HepG2 (cell line): ENCODE measurements around the gene RPS8. TPM values are rescaled to one million over a fixed set of nuclear protein-coding genes. Genes with fewer than 3 reads are reported as not detected.

ENCODE experiments used
- CBX1 ChIP-seq: IDR thresholded peaks from one replicate; pipeline ENCODE4 v1.6.1; 2016; ENCODE audit warnings: antibody characterized with exemption, low read depth
- HMG20A ChIP-seq: IDR thresholded peaks from 2 replicates; pipeline ENCODE4 v1.6.1; 2016; ENCODE audit warnings: borderline replicate concordance
- HOXA7 ChIP-seq: sonication (generic); formaldehyde crosslinking; IDR thresholded peaks from 2 replicates; pipeline ENCODE4 v1.8.1; 2022; ENCODE audit warnings: mild to moderate bottlenecking, missing genetic modification reagents, moderate library complexity
- ISL2 ChIP-seq: sonication (generic); formaldehyde crosslinking; IDR thresholded peaks from 2 replicates; pipeline ENCODE4 v1.5.0; 2020; ENCODE audit warnings: missing genetic modification reagents
- KMT2A ChIP-seq: sonication (generic); formaldehyde crosslinking; IDR thresholded peaks from 2 replicates; pipeline ENCODE4 v1.4.0; 2020; ENCODE audit warnings: missing genetic modification reagents
- POGZ ChIP-seq: sonication (generic); formaldehyde crosslinking; IDR thresholded peaks from 2 replicates; pipeline ENCODE4 v1.4.0; 2020; ENCODE audit warnings: mild to moderate bottlenecking, missing genetic modification reagents
- RFXANK ChIP-seq: IDR thresholded peaks from 2 replicates; pipeline ENCODE4 v1.6.1; 2016
- RORA ChIP-seq: sonication (generic); formaldehyde crosslinking; IDR thresholded peaks from 2 replicates; pipeline ENCODE4 v1.5.0; 2020; ENCODE audit warnings: mild to moderate bottlenecking, missing genetic modification reagents, moderate library complexity
- SMC3 ChIP-seq: IDR thresholded peaks from 2 replicates; pipeline ENCODE4 v1.6.1; 2011; ENCODE audit warnings: low read length, improper control_type of control experiment
- SRF ChIP-seq: IDR thresholded peaks from 2 replicates; pipeline ENCODE4 v1.6.1; 2011; ENCODE audit warnings: mild to moderate bottlenecking, low read depth, low read length, moderate library complexity
- ZBTB8A ChIP-seq: sonication (generic); formaldehyde crosslinking; IDR thresholded peaks from 2 replicates; pipeline ENCODE4 v1.4.0; 2020; ENCODE audit warnings: mild to moderate bottlenecking, low read depth, missing genetic modification reagents, borderline replicate concordance
- ZNF333 ChIP-seq: sonication (generic); formaldehyde crosslinking; IDR thresholded peaks from 2 replicates; pipeline ENCODE4 v1.4.0; 2020; ENCODE audit warnings: mild to moderate bottlenecking, missing genetic modification reagents, borderline replicate concordance
- ZNF557 ChIP-seq: sonication (generic); formaldehyde crosslinking; IDR thresholded peaks from 2 replicates; pipeline ENCODE4 v1.4.0; 2020; ENCODE audit warnings: missing genetic modification reagents
- ZNF569 ChIP-seq: sonication (generic); formaldehyde crosslinking; IDR thresholded peaks from 2 replicates; pipeline ENCODE4 v1.5.0; 2020; ENCODE audit warnings: mild to moderate bottlenecking, missing genetic modification reagents, moderate library complexity, borderline replicate concordance
- ZNF614 ChIP-seq: IDR thresholded peaks from 2 replicates; pipeline ENCODE4 v1.6.1; 2018; ENCODE audit warnings: missing biosample characterization, missing genetic modification reagents, inconsistent platforms, borderline replicate concordance
- ZNF703 ChIP-seq: sonication (generic); formaldehyde crosslinking; IDR thresholded peaks from 2 replicates; pipeline ENCODE4 v1.5.1; 2020; ENCODE audit warnings: missing genetic modification reagents, mild to moderate bottlenecking, moderate library complexity, borderline replicate concordance
- ZNF775 ChIP-seq: sonication (generic); formaldehyde crosslinking; IDR thresholded peaks from 2 replicates; pipeline ENCODE4 v1.4.0; 2020; ENCODE audit warnings: missing genetic modification reagents, mild to moderate bottlenecking, moderate library complexity, borderline replicate concordance
- polyA plus RNA-seq, 8 experiments: library from polyadenylated mRNA; depleted of rRNA in 3 of 8; stranded (reverse) in 7 of 8; unstranded in 1 of 8; fragments of >200 nt; fragmentation: Illumina TruSeq in 4 of 8; extraction: Trizol in 4 of 8; gene quantifications; 2 replicates each; pipeline versions ENCODE4 v1.2.1 to v1.2.3, GENCODE V29; 2011 to 2016; ENCODE audit warnings: low read depth in 4 of 8, missing spikeins in 1 of 8, mixed read lengths in 1 of 8; ENCODE audit not compliant: insufficient read depth in 1 of 8
- total RNA-seq, 5 experiments: library from RNA; depleted of rRNA; stranded (reverse); fragments of >200 nt; fragmentation: Illumina TruSeq; extraction: Trizol; gene quantifications; 2 replicates each; pipeline ENCODE4 v1.2.3, GENCODE V29; 2016; ENCODE audit warnings: low read depth in 1 of 5
- TF ChIP-seq, protein P1 (sequence below): IDR thresholded peaks from 2 replicates; pipeline ENCODE4 v1.6.1; 2018; ENCODE audit warnings: missing genetic modification reagents, mild to moderate bottlenecking, missing compliant biosample characterization
- TF ChIP-seq, protein P2 (sequence below): sonication (generic); formaldehyde crosslinking; IDR thresholded peaks from 2 replicates; pipeline ENCODE4 v1.4.0; 2020; ENCODE audit warnings: missing genetic modification reagents
- TF ChIP-seq, protein P3 (sequence below): sonication (generic); formaldehyde crosslinking; IDR thresholded peaks from 2 replicates; pipeline ENCODE4 v1.4.0; 2020; ENCODE audit warnings: mild to moderate bottlenecking, missing genetic modification reagents
- TF ChIP-seq, protein P4 (sequence below), 2 experiments: fragments of 450-650 bp in 1 of 2; sonication (generic) in 1 of 2; formaldehyde crosslinking; IDR thresholded peaks; 2 replicates each; pipeline versions ENCODE4 v1.5.0 to v1.8.0; 2020 to 2022; ENCODE audit warnings: mild to moderate bottlenecking in 1 of 2, missing genetic modification reagents in 1 of 2
- TF ChIP-seq, protein P5 (sequence below): sonication (generic); formaldehyde crosslinking; IDR thresholded peaks from 2 replicates; pipeline ENCODE4 v1.5.1; 2020; ENCODE audit warnings: missing genetic modification reagents, mild to moderate bottlenecking, borderline replicate concordance

The RPS8 gene
- total and polyA plus RNA-seq, 2 of the 13 experiments (the other 11 are each of a cell fraction or from before 2014, with no cell fraction given): 2,628 to 2,822 TPM

DNA sequence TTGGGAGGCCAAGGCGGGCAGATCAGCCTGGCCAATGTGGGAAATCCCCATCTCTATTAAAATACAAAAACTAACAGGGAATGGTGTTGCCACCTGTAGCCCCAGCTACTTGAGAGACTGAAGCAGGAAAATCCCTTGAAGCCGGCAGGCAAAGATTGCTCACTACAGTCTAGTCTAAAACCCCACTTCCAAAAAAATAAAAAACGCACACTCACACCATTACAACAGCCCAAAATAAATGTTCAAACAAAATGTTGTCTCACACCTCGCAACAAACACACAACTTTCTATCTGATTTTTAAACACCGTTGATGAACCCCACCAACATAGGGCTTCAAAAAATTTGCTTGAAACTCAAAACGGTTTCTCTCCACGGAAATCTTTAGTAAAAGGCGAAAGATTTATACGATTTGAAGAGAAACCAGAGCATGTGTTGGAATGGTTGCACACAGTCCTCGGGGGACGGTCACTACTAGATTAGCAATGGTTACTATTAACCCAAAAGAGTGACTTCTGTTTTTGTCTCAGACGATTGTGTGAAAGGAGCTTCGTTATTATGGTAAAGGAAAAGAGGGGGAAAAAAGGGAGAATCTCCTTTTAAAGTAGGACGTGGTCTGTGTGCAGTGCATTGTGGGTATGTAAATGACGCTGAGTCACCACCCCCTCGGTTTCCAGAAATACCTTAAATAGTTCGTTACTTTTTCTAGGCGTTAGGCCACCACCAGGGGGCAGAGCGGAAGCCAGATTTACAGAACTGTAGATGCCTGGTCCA is 44.4 kb upstream of the RPS8 start, which contains the start of gene RNU5D-1 (continued):
- peak; percentile 41; the same call in 1 of the 2 replicates for TF ChIP-seq ZNF569 (CRISPR knock-in tag)
- TF ChIP-seq RORA (CRISPR knock-in tag): peak; percentile 68; the same call in 1 of the 2 replicates
- TF ChIP-seq, protein P1, sequence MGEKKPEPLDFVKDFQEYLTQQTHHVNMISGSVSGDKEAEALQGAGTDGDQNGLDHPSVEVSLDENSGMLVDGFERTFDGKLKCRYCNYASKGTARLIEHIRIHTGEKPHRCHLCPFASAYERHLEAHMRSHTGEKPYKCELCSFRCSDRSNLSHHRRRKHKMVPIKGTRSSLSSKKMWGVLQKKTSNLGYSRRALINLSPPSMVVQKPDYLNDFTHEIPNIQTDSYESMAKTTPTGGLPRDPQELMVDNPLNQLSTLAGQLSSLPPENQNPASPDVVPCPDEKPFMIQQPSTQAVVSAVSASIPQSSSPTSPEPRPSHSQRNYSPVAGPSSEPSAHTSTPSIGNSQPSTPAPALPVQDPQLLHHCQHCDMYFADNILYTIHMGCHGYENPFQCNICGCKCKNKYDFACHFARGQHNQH (CRISPR knock-in tag): peak; percentile 68; the same call in 1 of the 2 replicates
- TF ChIP-seq, protein P2, sequence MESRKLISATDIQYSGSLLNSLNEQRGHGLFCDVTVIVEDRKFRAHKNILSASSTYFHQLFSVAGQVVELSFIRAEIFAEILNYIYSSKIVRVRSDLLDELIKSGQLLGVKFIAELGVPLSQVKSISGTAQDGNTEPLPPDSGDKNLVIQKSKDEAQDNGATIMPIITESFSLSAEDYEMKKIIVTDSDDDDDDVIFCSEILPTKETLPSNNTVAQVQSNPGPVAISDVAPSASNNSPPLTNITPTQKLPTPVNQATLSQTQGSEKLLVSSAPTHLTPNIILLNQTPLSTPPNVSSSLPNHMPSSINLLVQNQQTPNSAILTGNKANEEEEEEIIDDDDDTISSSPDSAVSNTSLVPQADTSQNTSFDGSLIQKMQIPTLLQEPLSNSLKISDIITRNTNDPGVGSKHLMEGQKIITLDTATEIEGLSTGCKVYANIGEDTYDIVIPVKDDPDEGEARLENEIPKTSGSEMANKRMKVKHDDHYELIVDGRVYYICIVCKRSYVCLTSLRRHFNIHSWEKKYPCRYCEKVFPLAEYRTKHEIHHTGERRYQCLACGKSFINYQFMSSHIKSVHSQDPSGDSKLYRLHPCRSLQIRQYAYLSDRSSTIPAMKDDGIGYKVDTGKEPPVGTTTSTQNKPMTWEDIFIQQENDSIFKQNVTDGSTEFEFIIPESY: peak; percentile 18; the same call in 1 of the 2 replicates
- 0 out of 2 replicates have a peak, but pooled peaks have one; percentile 18 for TF ChIP-seq ZNF775 (CRISPR knock-in tag)
- TF ChIP-seq, protein P3, sequence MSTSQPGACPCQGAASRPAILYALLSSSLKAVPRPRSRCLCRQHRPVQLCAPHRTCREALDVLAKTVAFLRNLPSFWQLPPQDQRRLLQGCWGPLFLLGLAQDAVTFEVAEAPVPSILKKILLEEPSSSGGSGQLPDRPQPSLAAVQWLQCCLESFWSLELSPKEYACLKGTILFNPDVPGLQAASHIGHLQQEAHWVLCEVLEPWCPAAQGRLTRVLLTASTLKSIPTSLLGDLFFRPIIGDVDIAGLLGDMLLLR (CRISPR knock-in tag): no peak
- TF ChIP-seq KMT2A: peak; percentile 62; the same call in 1 of the 2 replicates
- peak; percentile 85 for TF ChIP-seq RFXANK (CRISPR knock-in tag)
- TF ChIP-seq ZBTB8A (CRISPR knock-in tag): no peak
- 0 out of 2 replicates have a peak, but pooled peaks have one; percentile 51 for TF ChIP-seq ZNF703
- TF ChIP-seq, protein P4, sequence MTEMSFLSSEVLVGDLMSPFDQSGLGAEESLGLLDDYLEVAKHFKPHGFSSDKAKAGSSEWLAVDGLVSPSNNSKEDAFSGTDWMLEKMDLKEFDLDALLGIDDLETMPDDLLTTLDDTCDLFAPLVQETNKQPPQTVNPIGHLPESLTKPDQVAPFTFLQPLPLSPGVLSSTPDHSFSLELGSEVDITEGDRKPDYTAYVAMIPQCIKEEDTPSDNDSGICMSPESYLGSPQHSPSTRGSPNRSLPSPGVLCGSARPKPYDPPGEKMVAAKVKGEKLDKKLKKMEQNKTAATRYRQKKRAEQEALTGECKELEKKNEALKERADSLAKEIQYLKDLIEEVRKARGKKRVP (CRISPR knock-in tag; IDR thresholded peaks at IDR 0.05): peak; percentile 74 to 95
- TF ChIP-seq HOXA7: no peak
- TF ChIP-seq HMG20A (CRISPR knock-in tag): 0 out of 2 replicates have a peak, but pooled peaks have one; percentile 40
- peak; percentile 99 for TF ChIP-seq CBX1
- TF ChIP-seq ZNF557: no peak
- peak; percentile 23; the same call in 1 of the 2 replicates for TF ChIP-seq POGZ (CRISPR knock-in tag)
- 0 out of 2 replicates have a peak, but pooled peaks have one; percentile 17 for TF ChIP-seq ISL2
- TF ChIP-seq ZNF614: peak; percentile 72
- TF ChIP-seq, protein P5, sequence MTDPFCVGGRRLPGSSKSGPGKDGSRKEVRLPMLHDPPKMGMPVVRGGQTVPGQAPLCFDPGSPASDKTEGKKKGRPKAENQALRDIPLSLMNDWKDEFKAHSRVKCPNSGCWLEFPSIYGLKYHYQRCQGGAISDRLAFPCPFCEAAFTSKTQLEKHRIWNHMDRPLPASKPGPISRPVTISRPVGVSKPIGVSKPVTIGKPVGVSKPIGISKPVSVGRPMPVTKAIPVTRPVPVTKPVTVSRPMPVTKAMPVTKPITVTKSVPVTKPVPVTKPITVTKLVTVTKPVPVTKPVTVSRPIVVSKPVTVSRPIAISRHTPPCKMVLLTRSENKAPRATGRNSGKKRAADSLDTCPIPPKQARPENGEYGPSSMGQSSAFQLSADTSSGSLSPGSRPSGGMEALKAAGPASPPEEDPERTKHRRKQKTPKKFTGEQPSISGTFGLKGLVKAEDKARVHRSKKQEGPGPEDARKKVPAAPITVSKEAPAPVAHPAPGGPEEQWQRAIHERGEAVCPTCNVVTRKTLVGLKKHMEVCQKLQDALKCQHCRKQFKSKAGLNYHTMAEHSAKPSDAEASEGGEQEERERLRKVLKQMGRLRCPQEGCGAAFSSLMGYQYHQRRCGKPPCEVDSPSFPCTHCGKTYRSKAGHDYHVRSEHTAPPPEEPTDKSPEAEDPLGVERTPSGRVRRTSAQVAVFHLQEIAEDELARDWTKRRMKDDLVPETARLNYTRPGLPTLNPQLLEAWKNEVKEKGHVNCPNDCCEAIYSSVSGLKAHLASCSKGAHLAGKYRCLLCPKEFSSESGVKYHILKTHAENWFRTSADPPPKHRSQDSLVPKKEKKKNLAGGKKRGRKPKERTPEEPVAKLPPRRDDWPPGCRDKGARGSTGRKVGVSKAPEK (CRISPR knock-in tag): 0 out of 2 replicates have a peak, but pooled peaks have one; percentile 72
- peak; percentile 81 for TF ChIP-seq SRF
- peak; percentile 10; the same call in 1 of the 2 replicates for TF ChIP-seq SMC3
- TF ChIP-seq ZNF333 (CRISPR knock-in tag): no peak
